ENCODE measurements around the gene CREBBP. TPM values are rescaled to one million over a fixed set of nuclear protein-coding genes. Genes with fewer than 3 reads are reported as not detected.

The CREBBP gene
- polyA plus RNA-seq, 1 of the 3 experiments (the other 2 are of a cell fraction), result 5.7 TPM

- H3K36me3 ChIP-seq (replicated peaks in 1 of 2; ENCODE audit: control insufficient read depth in 1 of 2, insufficient read depth in 2 of 2, low read length in 1 of 2), result peaks cover 0 to 9% of the 10 kb centered on the region in 2 experiments
- peaks cover 4% of the 10 kb centered on the region for H3F3A ChIP-seq (replicated peaks; ENCODE audit: insufficient read depth)
- WGBS (ENCODE audit: low lambda C conversion rate), result 96% methylated on average over 26 of the region's 30 CpGs
- TF ChIP-seq ZBTB33 (IDR thresholded peaks at IDR 0.05; ENCODE audit: borderline replicate concordance, low read depth), result no peak
- no peak for TF ChIP-seq RAD21 (IDR thresholded peaks at IDR 0.05; ENCODE audit: low read length)
- no peak for TF ChIP-seq TAF1 (IDR thresholded peaks at IDR 0.05; ENCODE audit: borderline replicate concordance, low read depth, low read length)
- TF ChIP-seq EP300 (IDR thresholded peaks at IDR 0.05; ENCODE audit: borderline replicate concordance in 1 of 2, low read depth in 1 of 2, low read length in 1 of 2), result no peak
- no peaks in the 10 kb centered on the region for H3K27me3 ChIP-seq (ENCODE audit: insufficient read depth)
- peaks cover 5 to 21% of the 10 kb centered on the region in 2 experiments; a peak in 3 of 4 replicates for H3K4me1 ChIP-seq (ENCODE audit: control insufficient read depth in 1 of 2, insufficient read depth in 2 of 2, low read depth in 1 of 2, low read length in 1 of 2)
- no peaks in the 10 kb centered on the region for H3K9me3 ChIP-seq
- POLR2A ChIA-PET, result interaction anchor here (0.8 to 1.2 kb wide), 2 partner anchors 11 to 191 kb away, joined by 3 to 4 read pairs; no protein-coding TSS in a partner anchor
- peaks cover 33% of the 10 kb centered on the region for H3K79me2 ChIP-seq (ENCODE audit: insufficient read depth)
- peaks cover 33% of the 10 kb centered on the region for H4K20me1 ChIP-seq (ENCODE audit: insufficient read depth)
- DNase-seq, result no peak
- peak overlapping the region; percentile 70 to 83 for H3K4me3 ChIP-seq (ENCODE audit: low read depth in 2 of 2, low read length in 1 of 2)
- no peak overlapping the region for H3K27ac ChIP-seq (ENCODE audit: low read depth in 2 of 2, low read length in 1 of 2)
- H3K9ac ChIP-seq, result no peak overlapping the region
- peak overlapping the region; percentile 76; the same call in 1 of the 2 replicates for H3K4me2 ChIP-seq
- no peaks in the 10 kb centered on the region for H3K9me2 ChIP-seq
- H2AFZ ChIP-seq (ENCODE audit: low read depth), result no peak overlapping the region
- CTCF ChIA-PET, result interaction anchor here (1.0 to 1.1 kb wide), 2 partner anchors 58 to 87 kb away, joined by 3 to 5 read pairs; no protein-coding TSS in a partner anchor
These were observed 1.0 kb upstream of the CREBBP start for GRCh38 chr16:3881499-3881990.

- Histone ChIP-seq H3K36me3 (replicated peaks in 1 of 2; ENCODE audit: control insufficient read depth in 1 of 2, insufficient read depth in 2 of 2, low read length in 1 of 2) (peaks cover 0 to 9% of the 10 kb centered on the region in 2 experiments), H3K4me3 (ENCODE audit: low read depth in 2 of 2, low read length in 1 of 2) (peak overlapping the region; percentile 83), H3F3A (replicated peaks; ENCODE audit: insufficient read depth) (peaks cover 4% of the 10 kb centered on the region), H3K4me2 (peak overlapping the region; percentile 67), H3K9me3 (no peaks in the 10 kb centered on the region), H2AFZ (ENCODE audit: low read depth) (no peak overlapping the region), H4K20me1 (ENCODE audit: insufficient read depth) (peaks cover 48% of the 10 kb centered on the region), H3K79me2 (ENCODE audit: insufficient read depth) (peaks cover 48% of the 10 kb centered on the region), H3K27ac (ENCODE audit: low read depth in 2 of 2, low read length in 1 of 2) (peak overlapping the region in 1 of 2 experiments; percentile 86; a peak in 2 of 4 replicates), H3K9me2 (no peaks in the 10 kb centered on the region), H3K27me3 (ENCODE audit: insufficient read depth) (no peaks in the 10 kb centered on the region), H3K4me1 (ENCODE audit: control insufficient read depth in 1 of 2, insufficient read depth in 2 of 2, low read depth in 1 of 2, low read length in 1 of 2) (peaks cover 8 to 26% of the 10 kb centered on the region in 2 experiments; a peak in 3 of 4 replicates), H3K9ac (peak overlapping the region; percentile 67)
- peak; percentile 91 for DNase-seq
- ChIA-PET POLR2A (interaction anchor here (0.5 to 1.2 kb wide), 4 partner anchors 17 to 190 kb away, joined by 3 to 4 read pairs (median 4); no protein-coding TSS in a partner anchor), CTCF (interaction anchor here (0.6 to 2.3 kb wide), 8 partner anchors 52 to 230 kb away, joined by 3 to 12 read pairs (median 4); no protein-coding TSS in a partner anchor)
- TF ChIP-seq RAD21 (IDR thresholded peaks at IDR 0.05; ENCODE audit: low read length) (peak; percentile 39; the same call in 1 of the 2 replicates), TCF12 (IDR thresholded peaks at IDR 0.05) (no peak), SMC3 (IDR thresholded peaks at IDR 0.05; ENCODE audit: low read depth, low read length) (peak; percentile 7; the same call in 1 of the 2 replicates)
- WGBS (ENCODE audit: low lambda C conversion rate), result 3% methylated on average over 16 of the region's 117 CpGs
These were observed 487 bp downstream of the CREBBP start for GRCh38 chr16:3879887-3880564.
